H9 (cell line): Measurements from ENCODE around the gene PLEKHD1. TPM values are rescaled to one million over a fixed set of nuclear protein-coding genes. Genes with fewer than 3 reads are reported as not detected.

Experiments
- DNase-seq: peaks from one replicate; pipeline ENCODE4 v3.0.0-alpha.2; 2017
- H2AFZ ChIP-seq: one replicate; pipeline ENCODE4 v1.6.1; 2013; ENCODE audit warnings: mild to moderate bottlenecking, low read length, control low read depth, moderate library complexity
- H2AK5ac ChIP-seq: 2 replicates; pipeline ENCODE4 v1.6.1; 2013; ENCODE audit warnings: low read length, control low read depth, mixed read lengths; ENCODE audit not compliant: insufficient read length
- H2BK120ac ChIP-seq: one replicate; pipeline ENCODE4 v1.6.1; 2013; ENCODE audit warnings: low read depth, mild to moderate bottlenecking, low read length, control low read depth, inconsistent platforms; ENCODE audit not compliant: poor library complexity, severe bottlenecking
- H2BK12ac ChIP-seq: 2 replicates; pipeline ENCODE4 v1.6.1; 2013; ENCODE audit warnings: low read length, control low read depth, mixed read lengths, low read depth; ENCODE audit not compliant: insufficient read length
- H2BK15ac ChIP-seq: 2 replicates; pipeline ENCODE4 v1.6.1; 2013; ENCODE audit warnings: low read depth, low read length, control low read depth
- H2BK20ac ChIP-seq: one replicate; pipeline ENCODE4 v1.6.1; 2013; ENCODE audit warnings: low read depth, mild to moderate bottlenecking, low read length, control low read depth, inconsistent platforms; ENCODE audit not compliant: poor library complexity, severe bottlenecking
- H2BK5ac ChIP-seq: 2 replicates; pipeline ENCODE4 v1.6.1; 2013; ENCODE audit warnings: low read length, control low read depth, mixed read lengths; ENCODE audit not compliant: insufficient read length
- H3K14ac ChIP-seq: 2 replicates; pipeline ENCODE4 v1.6.1; 2013; ENCODE audit warnings: low read length, control low read depth; ENCODE audit not compliant: insufficient read depth
- H3K18ac ChIP-seq: 2 replicates; pipeline ENCODE4 v1.6.1; 2013; ENCODE audit warnings: low read depth, mild to moderate bottlenecking, mixed read lengths, low read length, control low read depth; ENCODE audit not compliant: insufficient read length
- H3K23ac ChIP-seq: 2 replicates; pipeline ENCODE4 v1.6.1; 2013; ENCODE audit warnings: low read length, control low read depth, mixed read lengths, low read depth; ENCODE audit not compliant: insufficient read length
- H3K23me2 ChIP-seq: 2 replicates; pipeline ENCODE4 v1.6.1; 2013; ENCODE audit warnings: low read depth, mild to moderate bottlenecking, mixed read lengths, low read length, control low read depth; ENCODE audit not compliant: insufficient read length, poor library complexity, severe bottlenecking
- H3K27ac ChIP-seq: 2 replicates; pipeline ENCODE4 v1.5.1; 2013; ENCODE audit warnings: low read length, control low read depth, mixed read lengths, low read depth; ENCODE audit not compliant: insufficient read length
- H3K27me3 ChIP-seq: 2 replicates; pipeline ENCODE4 v1.6.1; 2013; ENCODE audit warnings: low read length, control low read depth, inconsistent platforms; ENCODE audit not compliant: insufficient read depth
- H3K4ac ChIP-seq: 2 replicates; pipeline ENCODE4 v1.6.1; 2013; ENCODE audit warnings: low read depth, mild to moderate bottlenecking, control low read depth, inconsistent platforms, low read length, moderate library complexity
- H3K4me1 ChIP-seq: 2 replicates; pipeline ENCODE4 v1.6.1; 2013; ENCODE audit warnings: low read length, control low read depth, inconsistent platforms; ENCODE audit not compliant: insufficient read depth
- H3K4me2 ChIP-seq: 2 replicates; pipeline ENCODE4 v1.6.1; 2013; ENCODE audit warnings: low read length, control low read depth, mixed read lengths; ENCODE audit not compliant: insufficient read length, insufficient read depth
- H3K56ac ChIP-seq: 2 replicates; pipeline ENCODE4 v1.6.1; 2013; ENCODE audit warnings: low read depth, mild to moderate bottlenecking, mixed read lengths, low read length, control low read depth; ENCODE audit not compliant: insufficient read length
- H3K79me1 ChIP-seq: 2 replicates; pipeline ENCODE4 v1.6.1; 2013; ENCODE audit warnings: low read depth, mild to moderate bottlenecking, moderate library complexity, low read length, control low read depth, inconsistent platforms; ENCODE audit not compliant: insufficient read depth, poor library complexity, severe bottlenecking
- H3K79me2 ChIP-seq: 2 replicates; pipeline ENCODE4 v1.6.1; 2013; ENCODE audit warnings: low read length, control low read depth, inconsistent platforms; ENCODE audit not compliant: insufficient read depth
- H3K9ac ChIP-seq: 2 replicates; pipeline ENCODE4 v1.6.1; 2013; ENCODE audit warnings: low read length, control low read depth, mixed read lengths; ENCODE audit not compliant: insufficient read length; ENCODE audit errors: extremely low read depth
- H3K9me3 ChIP-seq: one replicate; pipeline ENCODE4 v1.6.1; 2013; ENCODE audit warnings: low read depth, low read length, inconsistent platforms; ENCODE audit not compliant: control insufficient read depth
- H3T11ph ChIP-seq: one replicate; pipeline ENCODE4 v1.6.1; 2013; ENCODE audit warnings: mild to moderate bottlenecking, low read length, control low read depth, inconsistent platforms
- H4K20me1 ChIP-seq: one replicate; pipeline ENCODE4 v1.6.1; 2013; ENCODE audit not compliant: control insufficient read depth, insufficient read length, insufficient read depth
- H4K5ac ChIP-seq: 2 replicates; pipeline ENCODE4 v1.6.1; 2013; ENCODE audit warnings: low read depth, mild to moderate bottlenecking, mixed read lengths, low read length, control low read depth; ENCODE audit not compliant: insufficient read length
- H4K8ac ChIP-seq: replicated peaks from 2 replicates; pipeline ENCODE4 v1.6.1; 2013; ENCODE audit warnings: low read length, control low read depth, mixed read lengths, low read depth; ENCODE audit not compliant: insufficient read length
- H4K91ac ChIP-seq: 2 replicates; pipeline ENCODE4 v1.6.1; 2013; ENCODE audit warnings: low read depth, mild to moderate bottlenecking, moderate library complexity, mixed read lengths, low read length, control low read depth; ENCODE audit not compliant: insufficient read length
- H3K27ac Mint-ChIP-seq, 3 experiments: 2 replicates in 2 of 3; 3 replicates in 1 of 3; pipeline ENCODE4 v1.8.0; 2020 to 2021; ENCODE audit warnings: mixed read lengths in 3 of 3, mild to moderate bottlenecking in 1 of 3, moderate library complexity in 1 of 3
- H3K27me3 Mint-ChIP-seq: 2 replicates; pipeline ENCODE4 v1.8.0; 2021; ENCODE audit warnings: low read depth, mild to moderate bottlenecking, moderate library complexity, mixed read lengths
- H3K36me3 Mint-ChIP-seq, 3 experiments: 2 replicates in 2 of 3; 3 replicates in 1 of 3; pipeline ENCODE4 v1.8.0; 2020 to 2021; ENCODE audit warnings: low read depth in 3 of 3, mixed read lengths in 3 of 3; ENCODE audit not compliant: insufficient read depth in 1 of 3
- H3K4me1 Mint-ChIP-seq, 2 experiments: 2 replicates each; pipeline ENCODE4 v1.8.0; 2020; ENCODE audit warnings: mixed read lengths in 2 of 2
- H3K4me3 Mint-ChIP-seq, 2 experiments: 2 replicates in 1 of 2; 3 replicates in 1 of 2; pipeline ENCODE4 v1.8.0; 2020 to 2021; ENCODE audit warnings: mild to moderate bottlenecking in 2 of 2, mixed read lengths in 2 of 2, moderate library complexity in 1 of 2
- H3K9me3 Mint-ChIP-seq, 2 experiments: 2 replicates in 1 of 2; 3 replicates in 1 of 2; pipeline ENCODE4 v1.8.0; 2020; ENCODE audit warnings: mild to moderate bottlenecking in 2 of 2, mixed read lengths in 2 of 2, moderate library complexity in 1 of 2
- CTCF ChIP-seq: fragments of 200-600 bp; sonication (generic); conservative IDR thresholded peaks from 3 replicates; pipeline ENCODE4 v1.8.0; 2021; ENCODE audit warnings: antibody characterized with exemption, mild to moderate bottlenecking
- WGBS: extraction: QIAGEN DNeasy Blood & Tissue Kit; methylation state at CpG from one replicate; pipeline ENCODE4 v1.1.7; 2013; ENCODE audit warnings: missing lambda C conversion rate, low lambda C conversion rate, mixed read lengths; ENCODE audit not compliant: insufficient read length; ENCODE audit errors: extremely low coverage; 5-methylcytosine and 5-hydroxymethylcytosine counted together
- total RNA-seq: library from RNA; stranded (reverse); gene quantifications from 2 replicates; pipeline ENCODE4 v1.2.1, GENCODE V29; 2021

Gene PLEKHD1
- total RNA-seq, 1 experiment from 2014 or later, result 0.37 TPM

- no peak overlapping the region for H2BK5ac ChIP-seq
- Mint-ChIP-seq H3K4me3 (no peak overlapping the region), H3K27ac (no peak overlapping the region), H3K9me3 (no peaks in the 10 kb centered on the region; a peak in 1 of 5 replicates), H3K4me1 (peaks cover 12 to 20% of the 10 kb centered on the region in 2 experiments), H3K27me3 (peaks cover 29% of the 10 kb centered on the region), H3K36me3 (no peaks in the 10 kb centered on the region)
- H3K23me2 ChIP-seq, result no peaks in the 10 kb centered on the region
- H3K9ac ChIP-seq, result no peak overlapping the region
- DNase-seq, result no peak
- H2BK20ac ChIP-seq, result no peak overlapping the region
- H3T11ph ChIP-seq, result no peak overlapping the region
- no peak overlapping the region for H3K18ac ChIP-seq
- no peaks in the 10 kb centered on the region for H3K79me2 ChIP-seq
- H4K20me1 ChIP-seq, result no peaks in the 10 kb centered on the region
- H2BK12ac ChIP-seq, result no peak overlapping the region
- H3K27me3 ChIP-seq, result no peaks in the 10 kb centered on the region
- H3K27ac ChIP-seq, result no peak overlapping the region
- no peak for TF ChIP-seq CTCF
- no peak overlapping the region for H2BK120ac ChIP-seq
- H3K4me1 ChIP-seq, result no peaks in the 10 kb centered on the region
- no peak overlapping the region for H3K4me2 ChIP-seq
- H2AK5ac ChIP-seq, result no peak overlapping the region
- H2AFZ ChIP-seq, result no peak overlapping the region
- H3K9me3 ChIP-seq, result no peaks in the 10 kb centered on the region
- WGBS, result no CpG with 5 or more reads among the region's 5 CpGs
- H3K14ac ChIP-seq, result no peak overlapping the region
- no peak overlapping the region for H3K56ac ChIP-seq
- H4K91ac ChIP-seq, result no peak overlapping the region
- H4K8ac ChIP-seq, result no peak overlapping the region
- H2BK15ac ChIP-seq, result no peak overlapping the region
- no peak overlapping the region for H4K5ac ChIP-seq
- no peak overlapping the region for H3K4ac ChIP-seq
- no peak overlapping the region for H3K23ac ChIP-seq
- H3K79me1 ChIP-seq, result no peaks in the 10 kb centered on the region
Observed at GRCh38 chr14:69499436-69499835, 14.9 kb downstream of the PLEKHD1 start.
